Testis (tissue), 2 donors: ENCODE data around the gene IL20RB.

ENCODE experiments used
- CTCF ChIP-seq, 3 experiments: fragments of 450-650 bp in 2 of 3; fragments of 200-600 bp in 1 of 3; sonication (generic) in 1 of 3; IDR thresholded peaks; one replicate each; pipeline ENCODE4 v1.5.1; 2016 to 2019; ENCODE audit warnings: antibody characterized with exemption in 3 of 3, mild to moderate bottlenecking in 2 of 3, moderate library complexity in 1 of 3
- POLR2A ChIP-seq: fragments of 450-650 bp; IDR thresholded peaks from one replicate; pipeline ENCODE4 v1.6.1; 2017; ENCODE audit warnings: antibody characterized with exemption, mild to moderate bottlenecking, moderate library complexity

GRCh38 chr3:136949708-136950107, 8.1 kb upstream of the IL20RB start:
- TF ChIP-seq CTCF (IDR thresholded peaks at IDR 0.05): no peak
- TF ChIP-seq POLR2A: no peak
